ENCODE data around the gene MBTPS1. TPM values are rescaled to one million over a fixed set of nuclear protein-coding genes. Genes with fewer than 3 reads are reported as not detected.

The MBTPS1 gene
- total and polyA plus RNA-seq, 9 of the 15 experiments (the other 6 are each of a cell fraction or from before 2014, with no cell fraction given), result 2.8 to 57.6 (median 43.8) TPM

- BruUV-seq (replicated peaks), result no TSS peak
- Histone ChIP-seq H3K4me1 (replicated peaks in 1 of 2; ENCODE audit: control insufficient read depth in 2 of 2, insufficient read depth in 2 of 2, low read length in 2 of 2) (peaks cover 0 to 7% of the 10 kb centered on the region in 2 experiments; a peak in 2 of 5 replicates), H3K36me3 (ENCODE audit: control insufficient read depth, insufficient read depth, low read length) (no peaks in the 10 kb centered on the region), H3K9ac (ENCODE audit: insufficient read depth in 1 of 2, low read depth in 2 of 2, low read length in 2 of 2) (no peak overlapping the region), H3K27ac (ENCODE audit: extremely low read depth, low read depth, low read length) (no peak overlapping the region), H3K4me3 (no peak overlapping the region), H4K20me1 (replicated peaks; ENCODE audit: control insufficient read depth, insufficient read depth, low read length) (no peaks in the 10 kb centered on the region), H3K79me2 (ENCODE audit: control insufficient read depth, insufficient read depth, low read length) (no peaks in the 10 kb centered on the region), H3K4me2 (ENCODE audit: insufficient read depth, low read length) (no peak overlapping the region), H3K9me1 (ENCODE audit: control insufficient read depth, insufficient read depth, low read length) (no peaks in the 10 kb centered on the region), H2AFZ (ENCODE audit: low read depth, low read length) (no peak overlapping the region), H3K27me3 (ENCODE audit: control insufficient read depth in 2 of 2, insufficient read depth in 2 of 2, low read length in 2 of 2) (peaks cover 52 to 64% of the 10 kb centered on the region in 2 experiments), H3K9me3 (replicated peaks; ENCODE audit: control insufficient read depth, insufficient read depth, low read depth, low read length) (no peaks in the 10 kb centered on the region)
- CTCF ChIA-PET (ENCODE audit: low intra/inter-chr PET ratio), result no interaction called here
- FAIRE-seq (no peak), ATAC-seq (no peak), DNase-seq (ENCODE audit: extremely low read depth in 1 of 4, low spot score in 3 of 4) (no peak)
- no peak for TF ChIP-seq ZNF592 (IDR thresholded peaks at IDR 0.05)
- TF ChIP-seq CBX8 (IDR thresholded peaks at IDR 0.05; ENCODE audit: borderline replicate concordance, extremely low read depth, low read depth, low read length, poor library complexity, severe bottlenecking), result peak; percentile 28
- WGBS (ENCODE audit: insufficient coverage, low coverage, missing lambda C conversion rate), result 26% methylated on average over 7 of the region's 7 CpGs
- POLR2A ChIA-PET, result interaction anchor here (0.6 to 1.7 kb wide), 4 partner anchors 46 to 323 kb away, joined by 3 to 5 read pairs (median 3); partner anchors contain the start of gene MBTPS1
- intact Hi-C loops (cut with micrococcal nuclease) (no loop called here), in situ Hi-C loops (cut with MboI) (loop anchor here (5.0 kb wide), 1 partner anchor 83 kb away; no protein-coding TSS in a partner anchor)
Measured at GRCh38 chr16:84165746-84166145, 49.0 kb upstream of the MBTPS1 start.
